ENCODE results near the gene NUDT19. TPM values are rescaled to one million over a fixed set of nuclear protein-coding genes. Genes with fewer than 3 reads are reported as not detected.

NUDT19 gene
- total RNA-seq, 6 donors from 2014 or later: 9.4 to 21.6 (median 15.3) TPM

GRCh38 chr19:32720216-32720935 lies 28.8 kb downstream of the NUDT19 start:
- H3K27ac ChIP-seq: no peak overlapping the region
- no peaks in the 10 kb centered on the region for H3K4me1 ChIP-seq
- ATAC-seq (ENCODE audit: low FRiP score in 2 of 2): no peak
- TF ChIP-seq POLR2AphosphoS5 (IDR thresholded peaks at IDR 0.05) (no peak), POLR2A (IDR thresholded peaks at IDR 0.05) (no peak), EP300 (IDR thresholded peaks at IDR 0.05) (no peak)
- TF ChIP-seq, protein P1, sequence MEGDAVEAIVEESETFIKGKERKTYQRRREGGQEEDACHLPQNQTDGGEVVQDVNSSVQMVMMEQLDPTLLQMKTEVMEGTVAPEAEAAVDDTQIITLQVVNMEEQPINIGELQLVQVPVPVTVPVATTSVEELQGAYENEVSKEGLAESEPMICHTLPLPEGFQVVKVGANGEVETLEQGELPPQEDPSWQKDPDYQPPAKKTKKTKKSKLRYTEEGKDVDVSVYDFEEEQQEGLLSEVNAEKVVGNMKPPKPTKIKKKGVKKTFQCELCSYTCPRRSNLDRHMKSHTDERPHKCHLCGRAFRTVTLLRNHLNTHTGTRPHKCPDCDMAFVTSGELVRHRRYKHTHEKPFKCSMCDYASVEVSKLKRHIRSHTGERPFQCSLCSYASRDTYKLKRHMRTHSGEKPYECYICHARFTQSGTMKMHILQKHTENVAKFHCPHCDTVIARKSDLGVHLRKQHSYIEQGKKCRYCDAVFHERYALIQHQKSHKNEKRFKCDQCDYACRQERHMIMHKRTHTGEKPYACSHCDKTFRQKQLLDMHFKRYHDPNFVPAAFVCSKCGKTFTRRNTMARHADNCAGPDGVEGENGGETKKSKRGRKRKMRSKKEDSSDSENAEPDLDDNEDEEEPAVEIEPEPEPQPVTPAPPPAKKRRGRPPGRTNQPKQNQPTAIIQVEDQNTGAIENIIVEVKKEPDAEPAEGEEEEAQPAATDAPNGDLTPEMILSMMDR (IDR thresholded peaks at IDR 0.05): no peak
- 95 to 100% methylated on average over 7 to 15 of the region's 22 CpGs for WGBS, 2 donors
- peaks cover 0 to 6% (median under 1%) of the 10 kb centered on the region in 4 donors for H3K36me3 ChIP-seq
- H3K4me3 ChIP-seq: no peak overlapping the region
- H3K27me3 ChIP-seq: no peaks in the 10 kb centered on the region
- peaks cover 0 to 3% (median 0%) of the 10 kb centered on the region in 4 donors for H3K9me3 ChIP-seq
- DNase-seq: no peak

DNA sequence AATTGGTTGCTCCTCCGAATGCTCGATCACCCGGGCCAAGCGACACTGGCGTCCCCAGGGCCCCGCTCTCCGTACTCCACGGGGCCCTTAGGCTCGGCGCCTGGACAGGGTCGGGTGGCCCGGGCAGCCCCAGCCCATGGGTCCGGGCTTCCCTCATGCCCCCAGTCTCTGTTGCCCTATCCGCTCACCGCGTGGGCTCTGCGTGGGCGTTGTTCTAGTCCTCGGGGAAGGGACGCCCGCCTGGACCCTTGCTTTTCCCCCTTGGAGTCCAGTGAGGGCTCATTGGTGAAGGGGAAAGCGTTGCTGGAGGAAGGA lies 29.3 kb downstream of the NUDT19 start:
- 91 to 96% methylated on average over 15 to 22 of the region's 22 CpGs for WGBS, 2 donors
- peaks cover 0 to 3% (median 0%) of the 10 kb centered on the region in 4 donors for H3K9me3 ChIP-seq
- ATAC-seq (ENCODE audit: low FRiP score in 2 of 2) (no peak), DNase-seq (peak in 1 of 2 donors; percentile 59)
- no peaks in the 10 kb centered on the region for H3K27me3 ChIP-seq
- TF ChIP-seq POLR2A (IDR thresholded peaks at IDR 0.05): no peak
- TF ChIP-seq EP300 (IDR thresholded peaks at IDR 0.05): no peak
- no peak for TF ChIP-seq POLR2AphosphoS5 (IDR thresholded peaks at IDR 0.05)
- TF ChIP-seq, protein P1 (IDR thresholded peaks at IDR 0.05): no peak
- H3K36me3 ChIP-seq: peaks cover 0 to 6% (median 0%) of the 10 kb centered on the region in 4 donors
- no peak overlapping the region for H3K4me3 ChIP-seq
- no peaks in the 10 kb centered on the region for H3K4me1 ChIP-seq
- H3K27ac ChIP-seq: no peak overlapping the region

DNA sequence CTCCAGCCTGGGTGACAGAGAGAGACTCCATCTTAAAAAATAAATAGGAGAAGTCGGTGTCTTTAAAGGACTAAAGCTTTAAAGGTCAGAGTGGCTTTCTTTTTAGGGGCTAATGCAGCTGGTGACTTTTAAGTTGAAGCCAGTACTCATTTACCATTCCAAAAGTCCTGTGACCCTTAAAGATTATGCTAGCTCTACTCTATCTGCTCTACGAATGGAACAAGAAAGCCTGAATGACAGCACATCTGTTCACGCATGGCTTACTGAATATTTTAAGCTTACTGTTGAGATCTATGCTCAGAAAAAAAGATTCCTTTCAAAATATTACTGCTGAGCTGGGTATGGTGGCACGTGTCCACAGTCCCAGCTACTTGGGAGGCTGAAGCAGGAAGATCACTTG lies 44.3 kb downstream of the NUDT19 start:
- no peak overlapping the region for H3K27ac ChIP-seq
- H3K27me3 ChIP-seq: no peaks in the 10 kb centered on the region
- H3K4me1 ChIP-seq: no peaks in the 10 kb centered on the region
- ATAC-seq (ENCODE audit: low FRiP score in 2 of 2) (no peak), DNase-seq (no peak)
- H3K4me3 ChIP-seq: no peak overlapping the region
- no peaks in the 10 kb centered on the region for H3K9me3 ChIP-seq
- H3K36me3 ChIP-seq: no peaks in the 10 kb centered on the region
- TF ChIP-seq EP300 (IDR thresholded peaks at IDR 0.05): no peak
- TF ChIP-seq, protein P1 (IDR thresholded peaks at IDR 0.05): no peak
- TF ChIP-seq POLR2A (IDR thresholded peaks at IDR 0.05): no peak
- TF ChIP-seq POLR2AphosphoS5 (IDR thresholded peaks at IDR 0.05): no peak
- 83 to 84% methylated on average over 4 of the region's 4 CpGs for WGBS, 2 donors

DNA sequence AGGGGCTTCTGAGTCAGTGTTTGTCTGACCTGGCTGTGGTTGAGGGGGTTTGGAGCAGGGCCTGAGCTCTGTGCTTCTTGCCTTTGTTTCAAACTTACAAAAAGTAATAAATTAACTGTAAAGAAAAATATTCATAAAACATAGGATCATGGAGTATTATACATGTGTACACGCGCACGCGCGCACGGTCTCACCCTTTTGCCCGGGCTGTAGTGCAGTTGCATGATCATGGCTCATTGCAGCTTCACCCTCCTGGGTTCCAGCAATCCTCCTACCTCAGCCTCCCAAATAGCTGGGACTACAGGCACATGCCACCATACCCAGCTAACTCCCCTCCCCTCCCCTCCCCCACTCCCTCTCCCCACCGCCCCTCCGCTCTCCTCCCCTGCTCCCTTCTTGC lies 51.4 kb downstream of the NUDT19 start:
- 94% methylated on average over 9 of the region's 9 CpGs for WGBS, 2 donors
- ATAC-seq (ENCODE audit: low FRiP score in 2 of 2) (no peak), DNase-seq (peak in 1 of 2 donors; percentile 63)
- H3K27ac ChIP-seq: no peak overlapping the region
- no peaks in the 10 kb centered on the region for H3K9me3 ChIP-seq
- H3K27me3 ChIP-seq: no peaks in the 10 kb centered on the region
- H3K4me3 ChIP-seq: no peak overlapping the region
- TF ChIP-seq, protein P1 (IDR thresholded peaks at IDR 0.05): no peak
- no peak for TF ChIP-seq EP300 (IDR thresholded peaks at IDR 0.05)
- no peak for TF ChIP-seq POLR2AphosphoS5 (IDR thresholded peaks at IDR 0.05)
- no peak for TF ChIP-seq POLR2A (IDR thresholded peaks at IDR 0.05)
- H3K4me1 ChIP-seq: no peaks in the 10 kb centered on the region
- no peaks in the 10 kb centered on the region for H3K36me3 ChIP-seq

DNA sequence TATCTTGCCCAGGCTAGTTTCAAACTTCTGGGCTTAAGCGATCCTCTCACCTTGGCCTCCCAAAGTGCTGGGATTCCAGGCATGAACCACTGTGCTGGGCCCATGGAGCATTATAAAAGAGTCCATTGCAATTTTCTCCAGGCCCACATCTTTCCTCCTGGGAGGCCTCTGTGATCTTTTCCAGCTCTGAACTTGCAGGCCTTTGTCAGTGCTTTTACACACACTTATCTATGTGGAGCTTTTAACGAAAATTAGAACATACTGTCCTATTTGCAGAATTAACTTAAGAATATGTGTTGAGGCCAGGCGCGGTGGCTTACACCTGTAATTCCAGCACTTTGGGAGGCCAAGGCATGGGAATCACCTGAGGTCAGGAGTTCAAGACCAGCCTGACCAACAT lies 51.8 kb downstream of the NUDT19 start:
- 99 to 100% methylated on average over 4 of the region's 4 CpGs for WGBS, 2 donors

More for the DNA sequence above, 51.8 kb downstream of the NUDT19 start:
- ATAC-seq (ENCODE audit: low FRiP score in 2 of 2): no peak
- TF ChIP-seq POLR2AphosphoS5 (IDR thresholded peaks at IDR 0.05) (no peak), POLR2A (IDR thresholded peaks at IDR 0.05) (no peak), EP300 (IDR thresholded peaks at IDR 0.05) (no peak)
- TF ChIP-seq, protein P1 (IDR thresholded peaks at IDR 0.05): no peak
- H3K4me3 ChIP-seq: no peak overlapping the region
- no peaks in the 10 kb centered on the region for H3K4me1 ChIP-seq
- no peaks in the 10 kb centered on the region for H3K9me3 ChIP-seq
- no peaks in the 10 kb centered on the region for H3K27me3 ChIP-seq
- no peak for DNase-seq
- no peaks in the 10 kb centered on the region for H3K36me3 ChIP-seq
- H3K27ac ChIP-seq: no peak overlapping the region

All from upper lobe of left lung (tissue), 6 donors.